Breast epithelium (tissue), 3 donors: ENCODE measurements around the gene TPSD1.

Experiments used
- CTCF ChIP-seq, 3 donors: fragments of 450-650 bp; IDR thresholded peaks; one replicate each; pipeline ENCODE4 v1.5.1; 2016 to 2017; ENCODE audit warnings: antibody characterized with exemption in 3 of 3, mild to moderate bottlenecking in 3 of 3, moderate library complexity in 3 of 3
- POLR2A ChIP-seq: fragments of 450-650 bp; IDR thresholded peaks from one replicate; pipeline ENCODE4 v1.6.1; 2016; ENCODE audit warnings: antibody characterized with exemption, mild to moderate bottlenecking, moderate library complexity
- POLR2AphosphoS5 ChIP-seq, 3 donors: sonication (generic); formaldehyde crosslinking; IDR thresholded peaks; one replicate each; pipeline ENCODE4 v1.6.1; 2017; ENCODE audit warnings: antibody characterized with exemption in 3 of 3

- TF ChIP-seq POLR2A (no peak), CTCF (IDR thresholded peaks at IDR 0.05) (no peak), POLR2AphosphoS5 (IDR thresholded peaks at IDR 0.05) (no peak)
Observed at GRCh38 chr16:1279945-1280589, 24.2 kb downstream of the TPSD1 start.
